Islet precursor cell (in vitro differentiated cells): ENCODE results near the gene SORCS2.

Experiments used
- DNase-seq: peaks from one replicate; pipeline ENCODE4 v3.0.0-alpha.2; 2018

SORCS2 gene

DNA sequence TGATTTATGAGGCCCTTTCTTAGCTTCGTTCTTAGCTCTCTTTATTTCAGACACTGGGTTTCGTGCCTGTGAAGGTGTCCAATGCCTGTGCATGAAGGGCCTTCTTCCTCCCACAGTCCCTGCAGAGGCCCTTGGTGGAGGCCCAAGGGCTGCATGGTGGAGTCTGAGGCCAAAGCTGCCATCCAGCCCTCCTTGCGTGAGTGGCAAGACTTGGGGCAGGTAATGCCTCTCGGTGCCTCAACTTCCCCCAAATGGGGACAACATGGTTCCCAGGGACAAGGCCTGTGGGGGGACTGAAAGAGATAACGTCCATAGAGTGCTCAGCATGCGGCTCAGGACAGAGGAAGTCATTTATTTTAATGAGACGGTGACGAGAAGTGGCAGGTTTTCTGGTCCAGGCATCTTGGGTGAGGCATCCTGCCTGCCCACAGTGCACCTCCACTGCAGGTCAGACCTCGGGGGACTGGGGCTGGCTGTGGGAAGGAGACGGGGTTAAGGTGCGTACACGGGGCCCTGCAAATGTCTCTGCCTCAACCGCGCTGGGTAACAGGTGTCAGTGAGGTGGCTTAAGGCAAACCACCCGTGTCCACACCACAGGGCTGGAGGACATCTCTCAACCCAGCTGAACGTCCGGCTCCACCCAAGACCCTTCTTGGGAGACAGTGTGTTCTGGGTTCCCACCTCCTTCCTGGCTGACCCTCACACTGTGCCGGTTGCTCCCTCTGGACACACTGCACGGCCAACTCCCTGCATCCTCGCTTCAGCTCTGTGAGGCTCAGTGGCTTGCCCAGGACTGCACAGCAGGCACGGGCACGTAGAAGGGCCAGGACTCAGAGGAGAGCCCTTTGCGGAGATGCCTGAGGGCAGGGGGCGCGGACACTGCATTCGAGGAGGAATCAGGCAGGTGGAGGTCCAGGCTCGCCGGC lies 191.9 kb downstream of the SORCS2 start:
- peak; percentile 44 for DNase-seq

DNA sequence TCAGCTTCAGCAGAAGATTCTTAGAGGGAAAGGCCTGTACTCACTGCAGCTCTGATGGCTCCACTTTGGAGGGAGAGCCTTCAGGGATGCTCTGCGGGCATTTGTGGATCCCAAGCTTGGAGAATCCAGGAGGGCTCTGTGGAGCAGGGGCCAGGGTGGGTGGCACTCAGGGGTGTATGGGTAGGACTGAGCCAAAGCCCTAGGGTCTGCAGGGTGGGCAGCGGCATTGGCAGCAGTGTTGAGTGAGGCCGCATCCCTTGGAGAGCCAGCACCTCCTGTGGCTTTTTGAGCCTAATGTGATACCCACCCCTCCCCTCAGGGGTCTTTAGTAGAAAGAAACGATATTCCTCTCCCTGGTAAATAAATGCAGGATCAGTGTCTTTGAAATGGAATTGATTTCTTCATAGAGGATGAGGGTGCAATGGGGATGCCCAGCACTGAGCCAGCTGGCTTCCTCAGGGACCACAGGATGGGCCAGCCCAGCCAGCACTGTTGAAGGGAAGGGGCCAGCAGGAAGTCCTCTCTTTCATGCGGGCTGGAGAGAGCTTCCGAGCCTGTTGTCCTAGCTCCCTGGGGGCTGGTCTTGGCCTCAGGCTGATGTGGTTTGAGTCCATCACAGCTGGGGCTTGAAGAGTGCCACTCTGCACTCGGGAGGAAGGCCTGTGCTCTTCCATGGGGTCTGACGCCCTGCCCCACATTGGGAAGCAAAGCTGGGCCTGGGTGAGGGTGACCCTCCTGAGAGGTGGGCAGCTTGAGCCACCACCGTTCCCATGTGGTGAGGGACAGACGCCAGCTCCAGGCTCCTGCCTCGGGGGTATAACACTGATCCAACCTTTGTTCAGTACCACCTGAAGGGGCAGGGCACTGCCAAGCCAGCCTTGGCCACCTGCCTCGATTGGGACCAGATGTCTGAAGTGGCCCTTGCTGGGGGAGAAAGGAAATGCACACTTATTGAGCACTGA lies 192.9 kb downstream of the SORCS2 start:
- peak; percentile 37 for DNase-seq

DNA sequence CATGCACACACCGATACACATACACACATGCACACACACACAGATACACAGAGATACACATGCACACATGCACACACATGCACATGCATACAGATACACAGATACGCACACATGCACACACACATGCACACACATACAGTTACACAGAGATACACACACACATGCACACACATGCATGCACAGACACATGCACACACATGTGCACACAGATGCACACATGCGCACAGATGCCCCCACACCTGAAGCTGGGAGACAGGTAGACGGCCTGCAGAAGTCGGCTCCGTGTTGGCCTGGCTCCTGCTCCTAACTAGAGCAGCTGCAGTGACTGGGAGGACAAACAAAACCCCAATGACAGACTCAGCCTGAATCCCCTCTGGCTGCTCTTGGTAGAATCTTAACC lies 195.6 kb downstream of the SORCS2 start:
- DNase-seq: peak; percentile 42

DNA sequence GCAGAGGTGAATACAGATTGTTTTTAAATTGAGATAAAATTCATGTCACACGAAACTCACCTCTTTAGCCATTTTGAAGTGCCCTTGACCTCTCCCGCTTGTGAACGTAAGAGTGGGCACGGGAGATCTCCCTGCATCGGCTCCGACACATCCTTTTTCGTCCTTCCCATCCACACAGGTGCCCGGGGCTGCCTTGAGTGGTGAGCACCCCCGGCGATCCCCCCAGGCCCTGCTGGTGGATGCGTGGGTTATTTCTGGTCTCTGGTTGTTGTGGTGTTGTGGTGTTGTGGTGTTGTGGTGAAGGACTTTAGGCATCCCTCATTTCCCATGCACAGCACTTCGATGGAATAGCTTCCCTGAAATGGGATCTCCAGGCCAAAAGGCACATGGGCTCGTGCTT lies 196.3 kb downstream of the SORCS2 start:
- peak; percentile 18 for DNase-seq

DNA sequence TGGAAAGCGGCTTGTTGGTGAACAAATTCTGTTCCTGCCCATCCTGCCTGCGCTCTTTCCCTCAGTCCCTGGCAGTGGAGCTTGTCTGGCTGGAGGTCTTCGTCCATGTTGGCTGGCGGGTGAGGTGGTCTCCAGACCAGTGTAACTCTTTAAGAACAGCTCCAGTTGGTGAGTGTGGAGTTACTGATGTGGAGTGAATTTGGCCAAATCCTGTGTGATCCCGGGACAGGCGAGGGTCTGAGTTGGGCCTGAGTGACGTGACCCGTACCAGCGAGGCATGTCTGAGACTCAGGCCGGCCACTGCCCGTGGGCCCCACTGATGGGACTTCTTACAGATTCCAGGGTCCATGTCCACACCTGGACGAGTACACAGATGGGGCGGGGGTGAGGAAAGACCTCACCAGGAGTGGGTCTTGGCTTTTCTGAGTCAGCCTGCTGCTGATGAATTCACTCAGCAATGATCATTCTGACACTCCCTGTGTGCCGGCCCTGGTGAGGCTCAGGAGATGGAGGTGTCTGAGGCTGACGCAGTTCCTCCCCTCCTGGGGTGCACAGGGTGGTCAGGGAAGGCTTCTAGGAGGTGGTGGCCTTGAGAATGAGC lies 196.9 kb downstream of the SORCS2 start:
- DNase-seq: peak; percentile 49

DNA sequence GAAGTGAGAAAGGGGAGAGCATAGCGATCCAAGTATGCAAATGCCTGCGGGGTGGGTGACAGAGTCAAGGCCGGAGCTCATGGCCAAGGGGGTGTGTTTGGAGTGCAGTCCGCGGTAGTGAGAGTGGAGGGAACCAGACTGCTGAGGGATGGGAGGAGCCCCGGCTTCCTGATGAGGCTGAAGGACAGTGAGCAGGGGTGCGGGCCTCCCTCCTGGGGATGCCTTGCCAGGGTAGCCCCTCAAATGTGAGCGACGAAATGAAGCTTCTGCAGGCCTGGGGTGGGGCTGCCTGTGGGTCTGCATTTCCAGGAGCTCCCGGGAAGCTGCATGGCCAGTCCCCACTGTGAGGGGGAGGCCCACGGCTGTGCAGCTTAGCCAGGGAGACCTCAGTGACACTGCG lies 197.4 kb downstream of the SORCS2 start:
- DNase-seq: no peak

DNA sequence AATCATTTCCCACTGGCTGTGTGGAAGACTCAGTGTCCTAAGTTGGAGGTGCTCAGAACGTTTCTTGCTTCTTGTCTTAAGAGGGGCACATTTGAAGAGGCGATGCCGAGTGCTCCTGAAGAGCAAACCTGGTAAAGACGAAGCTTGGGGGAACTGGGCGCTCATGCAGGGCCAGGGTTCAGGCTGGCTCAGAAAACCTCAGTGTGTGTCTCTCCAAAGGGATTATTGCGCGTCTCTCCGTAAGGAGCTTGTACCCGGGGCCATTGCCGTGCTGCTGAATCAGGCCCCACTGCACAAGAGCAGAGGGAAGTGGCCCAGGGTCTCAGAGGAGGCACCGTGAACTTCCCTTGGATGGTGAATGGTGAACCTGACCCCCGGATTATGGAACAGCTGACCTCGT lies 198.0 kb downstream of the SORCS2 start:
- peak; percentile 24 for DNase-seq

DNA sequence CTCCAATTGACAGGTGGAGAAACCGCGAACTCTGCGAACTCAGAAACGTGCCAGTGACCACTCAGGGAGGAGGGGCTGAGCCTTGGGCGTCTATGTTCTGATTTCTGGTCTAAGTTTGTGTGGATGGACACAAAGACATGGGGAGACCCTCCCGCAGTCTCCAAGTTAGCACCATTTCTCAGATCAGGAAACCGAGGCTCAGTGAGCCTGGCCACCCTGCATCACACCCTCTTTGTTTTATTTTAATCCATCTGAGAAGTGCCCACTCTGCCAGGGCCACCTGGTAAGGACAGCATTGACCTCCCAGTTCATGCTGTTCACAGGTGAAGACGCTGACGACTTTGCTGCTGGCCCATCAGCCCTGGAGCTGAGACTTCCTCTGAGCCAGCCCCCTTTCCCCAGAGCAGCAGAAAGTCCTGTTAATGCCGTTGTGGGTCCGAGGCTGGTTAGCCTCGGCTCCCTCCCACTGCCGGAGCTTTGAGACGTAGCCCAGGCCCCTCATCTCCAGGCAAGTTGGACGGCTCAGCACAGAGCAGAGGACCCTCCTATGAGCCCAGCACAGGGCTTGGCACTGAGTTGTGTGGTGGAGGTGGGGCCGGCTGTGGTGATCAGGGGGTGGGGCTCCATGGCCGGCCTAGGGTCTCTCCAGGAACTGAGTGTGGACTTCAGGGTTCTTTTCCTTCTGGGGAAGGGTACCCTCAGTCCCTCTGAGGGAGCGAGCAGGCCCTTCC lies 198.7 kb downstream of the SORCS2 start:
- DNase-seq: peak; percentile 54

DNA sequence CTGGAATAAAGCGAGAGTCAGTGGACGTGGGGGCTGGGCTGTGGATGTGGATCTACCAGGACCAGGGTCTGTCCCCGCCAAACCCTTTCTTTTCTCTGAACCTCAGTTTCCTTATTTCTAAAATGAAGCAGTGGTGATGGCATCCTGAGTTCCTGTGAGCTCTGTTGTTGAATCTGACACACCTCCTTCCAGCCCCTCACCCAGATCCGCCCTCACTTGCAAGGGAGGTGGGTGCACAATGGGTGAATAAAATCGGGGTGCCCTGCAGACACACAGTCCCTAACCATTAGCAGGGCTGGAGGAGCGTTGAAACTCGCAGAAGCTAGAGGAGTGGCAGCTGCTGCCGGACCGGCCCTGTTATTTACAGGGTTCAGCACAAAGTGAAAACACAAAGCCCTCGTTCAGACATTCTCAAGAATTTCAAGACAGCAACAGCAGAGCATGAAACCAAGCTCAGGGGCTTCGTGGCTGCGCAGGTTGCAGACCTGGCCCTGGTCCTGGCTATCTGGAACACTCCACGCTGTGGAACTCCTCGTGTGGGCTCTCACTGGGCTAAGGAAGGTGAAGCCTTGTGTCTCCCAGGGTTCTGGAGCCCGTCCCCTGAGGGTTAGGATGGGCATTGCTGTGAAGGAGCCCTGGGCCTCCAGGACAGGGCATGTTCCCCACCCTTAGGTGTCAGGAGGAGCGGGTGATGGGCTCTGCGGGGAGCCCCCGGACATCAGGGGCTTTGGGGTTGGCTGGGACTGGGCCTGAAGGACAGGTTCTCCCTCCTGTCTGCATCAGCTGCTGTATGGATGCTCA lies 199.5 kb downstream of the SORCS2 start:
- DNase-seq: peak; percentile 49

DNA sequence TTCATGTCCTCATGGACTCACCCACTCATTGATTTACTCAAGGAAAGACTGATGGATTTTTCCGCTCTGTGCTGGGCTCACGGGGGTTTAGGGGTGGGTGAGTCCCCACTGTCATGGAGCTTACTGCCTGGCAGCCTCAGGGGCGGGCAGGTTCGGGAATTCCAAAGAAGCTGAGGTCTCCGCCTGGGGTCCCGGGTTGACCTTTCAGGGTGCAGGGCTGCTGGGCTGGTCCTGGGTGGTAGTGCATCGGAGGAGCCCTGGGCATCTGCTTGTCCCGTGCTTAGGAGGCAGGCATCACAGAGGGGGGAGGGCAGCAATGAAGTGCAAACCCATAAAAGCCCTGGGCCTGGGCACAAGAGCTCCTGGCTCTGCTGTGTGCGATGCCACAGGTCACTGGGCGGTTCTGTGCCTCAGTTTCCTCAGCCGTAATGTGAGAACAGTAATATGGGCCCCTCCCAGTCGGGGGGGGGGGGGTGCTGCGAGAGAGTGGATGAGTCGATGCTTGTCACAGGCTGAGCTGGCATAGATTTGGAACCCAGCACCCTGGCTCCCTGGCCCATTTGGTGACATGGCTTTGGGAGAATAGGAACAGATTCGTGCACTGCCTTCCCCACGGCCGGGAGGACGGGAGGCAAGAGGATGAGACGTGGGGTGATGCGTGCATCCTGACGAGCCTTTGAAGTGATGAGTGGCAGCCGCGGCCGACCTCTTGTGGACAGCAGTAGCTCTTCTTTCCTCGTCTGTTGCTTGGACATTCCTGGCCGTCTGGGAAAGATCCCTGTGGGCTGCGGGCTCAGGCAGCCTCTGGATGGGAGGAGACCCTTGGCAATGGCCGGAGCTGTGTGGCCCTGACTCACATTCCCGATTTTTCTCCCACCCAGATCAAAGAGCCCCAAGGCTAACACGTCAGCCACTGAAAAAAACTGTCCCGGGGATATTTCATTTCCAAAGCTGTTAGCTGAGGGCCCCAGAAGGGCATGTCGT lies 200.4 kb downstream of the SORCS2 start:
- peak; percentile 95 for DNase-seq

DNA sequence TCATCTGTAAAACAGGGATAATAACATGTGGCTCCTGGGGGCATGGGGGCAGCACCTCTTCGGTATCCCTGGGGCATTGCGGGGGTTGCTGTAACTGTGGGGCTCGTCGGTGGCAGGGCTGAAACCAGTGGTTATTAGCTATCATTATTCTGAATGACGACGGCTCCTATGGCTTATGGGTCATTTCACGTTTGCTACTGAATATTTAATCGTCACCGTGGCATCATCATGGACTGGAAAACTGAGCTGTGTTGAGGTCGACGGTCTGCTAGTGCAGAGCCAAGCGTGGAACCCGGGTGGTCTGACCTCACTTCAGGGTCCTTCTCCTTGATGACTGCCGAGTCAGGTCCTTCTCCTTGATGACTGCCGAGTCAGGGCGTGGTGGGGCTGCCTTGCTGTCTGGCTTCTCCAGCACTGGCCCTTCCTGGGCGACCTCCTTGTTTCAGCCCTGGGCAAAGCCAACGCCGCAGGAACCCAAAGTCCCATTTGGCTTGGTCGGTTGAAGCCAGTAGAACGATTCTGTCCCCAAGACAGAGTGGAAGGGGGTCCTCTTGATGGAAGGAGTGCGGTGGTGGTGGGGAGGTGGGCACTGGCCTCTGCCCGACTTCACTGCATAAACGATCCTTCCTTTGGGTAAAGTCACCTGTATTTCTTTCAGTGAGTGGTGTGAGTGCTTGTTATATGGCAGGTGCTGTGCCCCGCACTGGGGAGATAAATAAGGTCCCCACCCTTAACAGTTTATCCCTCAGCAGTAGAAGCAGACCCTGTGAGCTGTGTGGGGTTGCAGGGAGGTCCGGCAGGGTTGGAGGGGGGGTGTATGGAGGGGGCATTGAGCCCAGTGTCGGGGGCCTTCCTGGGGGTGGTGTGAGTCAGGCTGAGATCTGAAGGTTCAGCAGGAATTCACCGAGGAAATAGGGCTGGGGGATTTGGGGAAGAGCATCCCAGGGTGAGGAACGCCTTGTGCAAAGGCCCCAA lies 201.6 kb downstream of the SORCS2 start:
- peak; percentile 54 for DNase-seq

DNA sequence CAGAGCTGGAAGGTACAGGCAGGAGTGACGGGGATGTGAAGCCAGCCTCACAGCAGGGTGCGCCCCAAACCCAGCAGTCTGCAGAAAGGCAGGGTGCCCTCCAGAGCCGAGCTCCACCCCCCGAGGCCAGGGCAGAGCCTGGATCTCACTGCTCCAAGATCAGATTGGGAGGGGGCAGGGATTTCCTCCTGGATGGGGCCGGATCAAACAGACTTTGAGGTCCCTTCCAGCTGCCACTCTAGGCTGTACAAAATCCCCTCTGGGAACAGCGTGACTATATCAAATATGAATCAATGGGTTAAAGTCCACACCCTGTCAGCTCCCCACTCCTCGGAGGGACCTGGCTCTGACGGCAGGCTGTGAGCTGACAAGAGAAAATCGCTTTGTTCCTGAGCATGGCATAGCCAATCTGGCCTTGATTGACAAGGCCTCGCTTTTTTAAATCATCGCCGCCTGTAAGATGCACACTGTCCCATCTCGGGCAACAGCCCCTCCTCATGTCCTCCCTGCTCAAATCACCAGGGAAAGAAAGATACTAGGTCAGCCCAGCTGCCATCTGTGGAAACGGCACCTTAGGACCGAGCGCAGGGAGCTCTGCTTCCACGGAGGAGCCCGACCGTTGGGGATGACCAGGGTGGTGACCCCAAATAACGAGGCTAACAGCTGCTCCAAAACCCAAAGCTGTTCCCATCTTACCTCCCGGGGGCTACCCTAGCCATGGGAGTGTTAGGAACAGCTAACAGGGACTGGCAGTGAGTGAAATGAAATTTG lies 202.5 kb downstream of the SORCS2 start:
- DNase-seq: peak; percentile 49

DNA sequence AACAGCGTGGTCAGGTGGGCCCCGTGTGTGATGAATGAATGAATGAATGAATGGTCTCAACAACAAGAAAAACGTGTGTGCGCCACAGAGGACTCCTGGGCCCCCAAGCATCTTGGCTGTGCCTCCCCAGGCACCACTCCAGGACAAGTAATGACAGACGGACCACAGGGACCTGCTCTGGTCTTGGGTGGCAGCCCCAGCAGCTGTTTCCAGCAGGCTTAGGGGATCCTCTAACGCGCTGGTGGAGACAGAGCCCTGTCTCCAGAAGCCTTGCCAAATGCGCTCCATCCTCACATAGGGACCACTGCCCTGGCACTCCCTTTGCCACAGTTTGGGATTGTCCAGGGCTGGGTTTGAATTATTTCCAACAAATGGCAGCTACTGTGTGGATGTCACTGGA lies 203.3 kb downstream of the SORCS2 start:
- peak; percentile 31 for DNase-seq

DNA sequence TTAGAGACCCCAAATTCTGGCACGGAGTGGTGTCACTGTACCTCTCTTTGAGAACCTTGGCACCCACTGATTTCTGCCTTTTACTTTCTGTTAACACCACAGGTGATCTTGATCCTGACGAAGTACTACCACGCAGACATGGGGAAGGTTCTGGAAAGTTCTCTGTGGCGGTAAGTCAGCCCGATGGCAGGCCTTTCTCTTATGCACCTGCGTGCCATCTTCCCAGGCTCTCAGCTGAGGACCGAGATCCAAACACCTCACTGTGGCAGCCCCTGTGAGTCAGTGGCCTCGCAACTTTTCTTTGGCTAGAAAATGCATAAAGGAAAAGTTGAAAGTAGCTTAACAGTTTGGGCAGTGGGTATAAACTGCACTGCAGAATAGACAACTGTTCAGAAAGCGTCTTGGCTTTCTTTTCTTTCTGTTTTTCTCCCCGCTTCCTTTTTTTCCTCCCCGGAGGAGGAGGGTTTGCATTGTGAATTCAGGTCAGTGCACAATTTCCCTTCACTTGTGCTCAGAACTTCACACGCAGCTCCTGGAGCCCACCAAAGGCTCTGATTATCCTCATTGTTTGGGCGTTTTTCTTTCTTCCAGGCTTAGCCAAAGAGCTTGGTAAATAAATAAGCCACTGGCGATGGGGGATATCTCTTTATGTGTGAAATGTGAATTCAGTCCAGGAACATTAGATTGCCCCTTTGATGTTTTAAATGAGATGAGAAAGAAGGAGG lies 204.0 kb downstream of the SORCS2 start:
- DNase-seq: peak; percentile 46

DNA sequence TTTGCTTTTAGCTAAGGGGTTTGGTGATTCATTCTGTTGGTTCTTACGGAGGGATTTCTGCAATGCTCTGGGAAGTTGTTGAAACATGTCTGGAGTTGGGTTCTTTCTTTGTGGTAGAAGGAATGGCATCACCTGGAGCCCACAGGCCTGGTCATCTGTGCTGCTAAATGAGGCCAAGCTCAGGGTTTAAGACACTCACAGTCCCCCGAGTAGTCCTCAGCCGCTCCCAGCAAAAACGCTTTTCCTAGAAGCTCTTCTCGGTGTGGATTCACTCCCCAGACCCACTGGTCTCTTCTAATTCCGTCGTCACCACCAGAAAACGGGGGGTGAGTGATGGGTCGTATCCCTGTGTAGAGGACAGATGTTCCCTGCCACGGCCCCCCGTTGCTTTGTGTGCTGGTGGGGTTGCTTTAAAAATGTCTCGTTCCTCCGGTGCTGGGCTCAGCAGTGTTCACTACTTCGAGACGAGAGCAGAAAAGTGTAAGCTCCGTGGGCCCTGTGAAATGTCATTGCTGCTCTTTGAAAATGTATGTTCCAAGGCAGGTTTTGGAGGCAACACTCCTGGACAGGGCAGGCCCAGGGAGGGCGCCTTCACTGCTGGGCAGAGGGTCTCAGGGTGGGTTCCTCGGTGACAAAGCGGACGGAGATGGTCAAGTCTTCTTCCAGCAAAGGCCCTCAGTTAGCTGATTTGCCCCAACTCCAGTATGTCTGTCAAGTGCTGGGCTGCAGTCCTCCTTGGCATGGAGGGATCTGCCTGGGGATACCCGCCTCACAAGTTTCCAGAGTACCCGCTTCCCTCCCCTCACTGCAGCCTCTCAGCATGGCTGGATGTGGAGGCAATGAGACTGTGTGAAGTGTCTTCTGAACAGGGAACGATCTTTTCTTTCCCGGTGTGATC lies 205.1 kb downstream of the SORCS2 start:
- DNase-seq: peak; percentile 50

DNA sequence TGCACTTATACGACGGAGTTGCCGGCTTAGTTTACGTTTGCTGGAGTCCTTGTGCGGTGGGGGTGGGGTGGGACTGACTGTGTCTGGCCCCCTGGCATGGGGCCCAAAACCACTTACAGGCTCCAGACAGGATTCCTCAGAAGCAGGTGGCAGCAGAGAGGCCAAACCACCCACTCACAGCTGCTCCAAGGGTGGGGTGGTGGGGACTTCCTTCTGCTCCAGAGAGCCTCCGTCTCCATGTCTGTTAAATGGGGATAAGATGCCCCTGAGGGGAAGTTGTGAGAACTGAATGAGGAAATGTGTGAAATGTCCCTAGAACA lies 205.7 kb downstream of the SORCS2 start:
- DNase-seq: peak; percentile 50
